ENCODE results near the gene ZNF367.
"Not testable (repeated sequence)": the region's sequence is repeated elsewhere in the genome, so short reads cannot be mapped to it uniquely, and the experiment has no call there.

The ZNF367 gene

DNA sequence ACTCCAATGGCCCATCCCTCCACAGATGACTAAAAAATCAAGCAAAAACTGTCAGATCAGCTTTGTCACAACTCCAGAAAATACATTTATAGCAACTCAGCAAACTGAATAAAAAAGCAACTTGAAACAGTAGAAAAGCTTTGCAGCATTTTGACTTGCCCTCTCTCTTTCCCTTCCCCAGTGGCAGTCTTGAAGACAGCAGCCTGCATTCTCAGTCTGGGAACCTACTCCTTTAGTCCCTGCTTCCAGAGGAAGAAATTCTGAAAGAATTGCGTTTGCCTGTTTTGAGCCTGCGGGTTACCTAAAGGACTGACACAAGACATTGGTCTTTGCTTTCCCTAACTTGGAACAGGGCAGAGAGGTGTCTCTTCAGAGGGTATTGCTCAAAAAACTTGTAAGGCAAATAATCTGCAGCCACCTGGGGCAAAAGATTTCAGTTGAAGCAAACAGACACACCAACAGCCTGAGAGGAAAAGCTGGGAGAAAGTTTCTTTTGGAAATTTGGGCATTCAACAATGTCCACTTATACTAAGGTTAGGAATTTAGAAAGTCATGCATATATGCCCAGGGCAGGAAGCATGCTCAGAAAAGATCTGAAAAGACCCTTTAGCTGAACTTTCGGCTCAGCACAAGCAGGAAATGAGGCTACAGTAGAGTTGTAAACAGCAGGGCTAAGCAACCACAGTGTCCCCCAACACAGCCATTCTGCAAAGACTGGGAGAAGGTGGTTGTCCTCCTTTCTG, 19.4 kb downstream of the ZNF367 start:
- DNase-seq, result no peak

GRCh38 chr9:96395964-96396363, 22.2 kb downstream of the ZNF367 start:
- no peak for DNase-seq

GRCh38 chr9:96394832-96395496, 23.2 kb downstream of the ZNF367 start:
- no peak for DNase-seq

DNA sequence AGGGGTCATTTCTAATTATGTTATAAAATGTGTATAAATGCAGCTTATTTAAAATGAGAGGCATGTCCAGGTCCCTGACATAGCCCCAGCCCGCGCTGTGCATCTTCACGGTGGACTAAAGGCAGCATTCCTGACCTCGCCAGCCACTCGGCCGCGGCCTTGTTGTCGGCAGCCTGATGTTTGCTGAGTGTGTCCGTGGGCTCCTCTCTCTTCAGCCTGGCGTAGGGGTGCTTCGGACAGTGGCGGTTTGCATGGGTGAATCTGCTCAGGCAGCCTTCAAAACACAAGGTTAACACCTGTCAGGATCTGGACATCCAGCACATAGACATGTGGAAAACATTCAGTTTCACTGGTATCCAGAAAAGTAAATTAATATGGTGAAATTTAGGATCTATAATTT, 25.9 kb downstream of the ZNF367 start:
- DNase-seq, result no peak

GRCh38 chr9:96391021-96391765, 27.0 kb downstream of the ZNF367 start:
- DNase-seq, result no peak

DNA sequence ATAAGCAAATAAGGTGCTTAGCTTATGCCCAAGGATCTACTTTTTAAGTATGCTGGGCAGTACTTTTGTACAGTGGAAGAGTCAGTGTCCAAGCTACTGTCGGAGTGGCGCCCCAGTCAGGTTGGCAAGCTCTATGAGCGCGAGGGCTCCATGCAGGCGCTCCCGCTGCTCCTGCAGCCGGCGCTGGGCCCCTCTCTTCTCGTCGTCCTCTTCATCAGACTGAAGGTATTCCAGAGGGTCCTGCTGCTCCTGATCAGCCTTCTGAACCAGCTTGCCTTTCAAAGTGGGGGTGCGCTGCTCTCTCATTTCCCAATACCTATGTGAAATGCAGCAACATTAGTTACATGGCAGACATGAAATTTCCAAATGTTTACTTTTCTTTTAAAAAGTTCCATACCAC, 30.0 kb downstream of the ZNF367 start:
- DNase-seq, result no peak

- no peak for DNase-seq
Observed at GRCh38 chr9:96386157-96386556, 32.0 kb downstream of the ZNF367 start.

DNA sequence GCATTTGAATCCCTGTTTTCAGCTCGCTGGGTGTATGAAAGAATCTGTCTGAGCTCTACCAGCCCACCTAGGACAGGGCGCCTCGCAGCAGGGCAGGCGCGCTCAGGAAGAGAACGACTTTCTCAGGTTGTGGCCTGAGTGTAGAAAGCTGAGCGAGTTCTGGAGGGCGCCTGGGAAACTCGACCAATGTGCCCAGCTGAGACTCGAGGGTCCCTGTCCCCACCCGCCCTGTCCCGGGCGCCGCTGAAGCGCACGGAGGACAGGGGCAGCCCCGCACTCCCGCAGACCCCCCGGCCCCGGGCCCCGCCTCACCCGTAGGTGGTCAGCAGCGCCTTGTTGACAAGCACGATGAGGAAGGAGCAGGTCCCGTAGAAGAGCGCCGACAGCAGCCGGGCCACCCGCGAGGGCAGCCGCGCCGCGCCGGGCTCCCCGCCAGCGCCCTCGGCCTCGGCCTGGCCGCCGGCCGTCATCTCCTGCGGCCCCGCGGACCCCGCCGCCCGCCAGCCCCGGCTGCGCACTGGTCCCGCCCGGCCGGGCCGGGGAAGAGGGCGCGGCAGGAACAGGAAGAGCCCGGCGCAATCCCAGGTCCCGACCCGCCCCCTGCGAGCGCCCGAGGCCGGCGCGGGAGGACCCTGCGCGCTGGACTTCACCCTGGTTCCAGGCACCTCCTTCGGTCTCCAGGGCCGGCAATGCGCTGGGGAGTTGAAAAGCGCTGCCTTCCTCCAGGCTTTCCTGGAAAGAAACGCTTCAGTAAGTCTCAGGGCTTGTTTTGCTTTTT, 34.8 kb downstream of the ZNF367 start, which contains the start of gene SLC35D2:
SLC35D2 (minus strand) TSS at position 547 of the 778 bp plus-strand sequence; CDS start at position 470, 77 bp downstream.
- no peak for DNase-seq

DNA sequence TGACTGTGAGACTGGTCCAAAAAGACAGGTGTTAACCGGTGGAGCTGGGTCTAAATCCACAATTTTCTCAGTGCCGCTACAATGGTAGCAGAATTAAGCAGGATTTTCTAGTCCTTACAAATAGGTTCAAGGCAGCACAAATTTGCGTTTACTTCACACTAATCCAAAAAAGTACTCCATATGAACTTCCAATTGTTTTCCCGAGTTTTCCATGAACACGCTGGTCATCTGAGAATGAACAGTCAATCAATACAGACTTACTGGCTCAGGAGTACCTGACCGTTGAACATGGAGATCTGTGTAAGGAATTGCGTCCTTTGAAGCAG, 35.4 kb downstream of the ZNF367 start:
- no peak for DNase-seq

DNA sequence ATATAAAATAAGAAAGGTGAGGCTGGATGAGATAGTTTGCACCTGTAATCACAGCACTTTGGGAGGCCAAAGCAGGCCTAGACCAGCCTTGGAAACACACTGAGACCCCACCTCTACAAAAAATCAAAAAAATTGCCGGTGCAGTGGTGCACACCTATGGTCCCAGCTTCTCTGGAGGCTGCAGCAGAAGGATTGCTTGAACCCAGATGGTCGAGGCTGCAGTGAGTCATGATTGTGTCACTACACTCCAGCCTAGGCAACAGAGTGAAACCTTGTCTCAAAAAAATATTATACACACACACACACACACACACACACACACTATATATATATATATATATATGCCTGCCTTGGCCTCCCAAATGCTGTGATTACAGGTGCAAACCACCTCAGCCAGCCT, 36.0 kb downstream of the ZNF367 start:
- DNase-seq, result no peak

DNA sequence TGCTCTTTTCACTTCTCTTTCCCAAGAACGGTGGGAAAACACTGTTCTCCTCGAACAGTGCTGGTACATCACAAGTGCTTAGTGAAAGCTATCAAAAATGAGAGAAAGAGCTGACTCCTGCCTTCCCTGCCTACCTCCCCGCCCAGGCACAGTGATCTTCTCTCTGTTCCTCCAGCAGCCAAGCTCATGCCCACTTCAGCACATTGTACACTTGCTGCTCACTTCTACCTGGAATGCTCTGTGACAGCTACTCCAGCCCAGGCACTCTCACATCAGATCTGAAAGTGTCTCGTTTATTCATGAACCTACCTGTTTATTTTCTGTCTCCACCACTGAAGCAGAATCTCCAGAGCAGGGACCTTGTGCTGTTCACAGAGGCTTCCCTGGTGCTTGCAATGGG, 36.5 kb downstream of the ZNF367 start:
- no peak for DNase-seq

- no peak for DNase-seq
Observed at GRCh38 chr9:96381125-96381524, 37.0 kb downstream of the ZNF367 start.

- no peak for DNase-seq
Observed at GRCh38 chr9:96379461-96379860, 38.7 kb downstream of the ZNF367 start.

DNA sequence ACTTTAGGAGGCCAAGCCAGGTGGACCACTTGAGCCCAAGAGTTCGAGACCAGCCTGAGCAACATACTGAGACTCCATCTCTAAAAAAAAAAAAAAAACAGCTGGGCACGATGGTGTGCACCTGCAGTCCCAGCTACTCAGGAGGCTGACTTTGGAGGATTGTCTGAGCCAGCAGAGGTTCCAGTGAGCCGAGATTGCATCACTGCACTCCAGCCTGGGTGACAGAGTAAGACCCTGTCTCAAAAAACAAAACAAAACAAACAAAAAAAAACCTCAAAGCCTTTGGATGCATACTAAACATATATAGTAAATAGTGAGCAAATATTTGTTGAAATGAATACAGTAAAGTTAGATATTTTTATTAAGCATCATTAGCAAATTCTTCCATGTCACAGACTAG, 40.0 kb downstream of the ZNF367 start:
- DNase-seq, result no peak

DNA sequence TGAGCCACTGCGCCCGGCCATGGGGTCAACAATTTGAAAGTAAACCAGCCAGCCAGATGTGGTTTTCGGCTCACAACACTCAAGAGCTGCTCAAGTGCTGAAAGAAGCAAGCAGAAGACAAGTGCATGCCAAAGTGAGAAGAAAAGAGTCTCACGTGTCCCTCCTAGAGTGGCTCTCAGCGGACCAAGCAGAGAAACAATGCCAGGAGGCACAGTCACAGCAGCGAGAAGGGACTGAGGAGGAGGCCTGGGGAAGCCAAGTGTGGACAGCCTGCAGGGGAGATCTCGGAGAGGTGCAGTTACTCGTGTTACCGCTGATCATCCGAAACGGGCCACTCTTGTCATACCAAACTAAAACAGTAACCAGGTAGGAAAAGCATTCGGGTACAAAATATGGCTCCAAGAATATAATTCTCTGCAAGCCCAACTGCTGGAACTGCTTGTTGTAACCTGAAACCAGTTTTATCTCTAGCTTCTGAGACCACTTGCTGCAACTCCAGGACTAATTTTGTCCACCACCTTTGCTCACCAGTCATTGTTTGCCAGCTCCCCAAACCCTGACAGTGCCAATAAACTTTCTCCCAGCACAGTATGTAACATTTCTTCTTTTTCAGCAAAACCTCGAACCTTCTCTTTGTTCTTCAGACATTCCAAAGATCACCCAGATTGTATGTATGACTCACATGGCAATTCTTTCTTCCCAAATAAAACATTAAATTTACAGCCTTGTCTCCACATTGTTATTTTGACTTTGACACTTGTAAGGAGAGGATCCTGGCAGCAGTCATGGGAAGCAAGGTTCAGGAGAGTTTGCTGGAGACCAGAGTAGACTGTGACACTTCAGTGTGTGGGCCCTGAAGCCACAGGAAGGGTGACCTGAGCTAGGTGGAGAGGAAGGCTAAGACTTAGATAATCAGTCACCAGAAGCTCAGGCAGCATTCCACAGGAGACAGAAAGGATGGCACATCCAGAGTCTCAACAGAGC, 41.0 kb downstream of the ZNF367 start:
- no peak for DNase-seq

DNA sequence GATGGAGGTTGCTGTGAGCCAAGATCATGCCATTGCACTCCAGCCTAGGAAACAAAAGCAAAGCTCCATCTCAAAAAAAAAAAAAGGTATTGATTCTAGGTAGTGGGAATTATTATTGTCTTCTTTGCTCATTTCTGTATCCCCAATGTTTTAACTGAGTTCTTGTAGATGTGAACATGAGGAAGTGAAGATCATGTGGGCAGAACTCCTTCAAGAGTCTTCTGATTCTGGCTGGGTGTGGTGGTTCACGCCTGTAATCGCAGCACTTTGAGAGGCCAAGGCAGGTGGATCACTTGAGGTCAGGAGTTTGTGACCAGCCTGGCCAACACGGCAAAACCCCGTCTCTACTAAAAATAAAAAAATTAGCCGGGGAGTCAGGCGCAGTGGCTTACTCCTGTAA, 42.7 kb downstream of the ZNF367 start:
- DNase-seq, result not testable (repeated sequence)

DNA sequence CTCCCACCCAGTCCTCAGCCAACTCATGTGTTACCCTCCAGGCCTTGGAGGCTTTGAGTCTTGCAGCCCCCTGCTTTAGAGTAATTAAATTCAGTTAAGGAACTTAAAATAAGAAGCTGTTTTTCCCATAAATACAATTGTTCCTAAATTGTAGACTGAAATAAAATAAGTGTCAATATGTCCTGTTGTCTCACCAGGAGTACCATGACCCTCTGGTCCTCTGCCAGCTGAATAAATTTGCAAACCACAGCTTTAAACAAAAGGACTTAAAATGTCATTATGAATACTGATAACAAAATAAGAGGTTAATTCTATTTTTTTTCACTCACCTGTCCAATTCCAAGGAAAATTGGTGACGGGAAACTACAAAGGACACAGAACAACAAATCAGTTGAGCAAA, 50.2 kb downstream of the ZNF367 start:
- no peak for DNase-seq

- no peak for DNase-seq
Observed at GRCh38 chr9:96363175-96363967, 54.8 kb downstream of the ZNF367 start.

DNA sequence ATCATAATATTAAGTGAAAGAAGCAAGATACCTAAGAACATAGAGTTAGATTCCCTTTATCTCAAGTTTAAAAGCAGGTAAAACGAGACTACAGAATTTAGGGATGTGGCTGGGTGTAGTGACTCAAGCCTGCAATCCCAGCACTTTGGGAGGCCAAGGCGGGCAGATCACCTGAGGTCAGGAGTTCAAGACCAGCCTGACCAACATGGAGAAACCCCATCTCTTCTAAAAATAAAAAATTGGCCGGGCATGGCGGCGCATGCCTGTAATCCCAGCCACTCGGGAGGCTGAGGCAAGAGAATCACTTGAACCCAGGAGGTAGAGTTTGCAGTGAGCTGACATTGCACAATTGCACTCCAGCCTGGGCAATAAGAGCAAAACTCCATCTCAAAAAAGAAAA, 56.1 kb downstream of the ZNF367 start:
- DNase-seq, result not testable (repeated sequence)

DNA sequence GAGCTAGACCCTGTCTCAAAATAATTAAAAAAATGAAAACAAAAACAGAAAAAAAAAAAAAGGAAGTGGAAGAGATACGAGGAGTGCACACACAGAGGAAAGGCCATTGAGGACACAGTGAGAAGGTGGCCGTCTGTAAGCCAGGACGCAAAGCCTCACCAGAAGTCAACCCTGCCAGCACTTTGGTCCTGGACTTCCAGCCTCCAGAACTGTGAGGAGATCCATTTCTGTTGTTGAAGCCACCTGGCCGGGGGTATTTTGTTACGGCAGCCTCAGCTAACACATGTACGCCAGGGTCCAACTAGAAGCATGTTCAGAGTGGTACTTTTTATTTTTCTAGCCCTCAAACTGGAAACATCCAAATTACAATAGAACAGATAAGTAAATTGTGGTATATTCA, 56.5 kb downstream of the ZNF367 start:
- DNase-seq, result no peak

GRCh38 chr9:96360976-96361375, 57.2 kb downstream of the ZNF367 start:
- no peak for DNase-seq

Measured in NK-92 treated with Interleukin-12 subunit alpha and Interleukin-12 subunit beta, amount 100 ng/mL, for 24 hours (cell line).